Astrocyte of the cerebellum (primary cell): ENCODE measurements around the gene ANP32E.
"Not testable (repeated sequence)": the region's sequence is repeated elsewhere in the genome, so short reads cannot be mapped to it uniquely, and the experiment has no call there.

Experiments
- DNase-seq: peaks from one replicate; pipeline ENCODE4 v3.0.0-alpha.2; 2011; ENCODE audit warnings: low read depth
- H3K4me3 ChIP-seq: 2 replicates; pipeline ENCODE4 v1.5.1; 2011; ENCODE audit warnings: mild to moderate bottlenecking, low read depth, low read length, moderate library complexity
- CTCF ChIP-seq: IDR thresholded peaks from 2 replicates; pipeline ENCODE4 v1.5.1; 2012; ENCODE audit warnings: low read length, low read depth, moderate library complexity, mild to moderate bottlenecking; ENCODE audit errors: missing control alignments
- in situ Hi-C: cut with HindIII; loops from 2 replicates; pipeline ENCODE4 v1.10.0; 2017; ENCODE audit warnings: low sequenced_read_pairs

Gene ANP32E

GRCh38 chr1:150236614-150237100 lies 745 bp upstream of the ANP32E start:
- no peak for TF ChIP-seq CTCF

GRCh38 chr1:150235294-150235851 lies 539 bp downstream of the ANP32E start:
- no peak for TF ChIP-seq CTCF
- in situ Hi-C loops: no loop called here
- peak overlapping the region; percentile 61 for H3K4me3 ChIP-seq
- no peak for DNase-seq

More at GRCh38 chr1:150236614-150237100, 745 bp upstream of the ANP32E start:
- no peak for DNase-seq
- in situ Hi-C loops: no loop called here
- H3K4me3 ChIP-seq: peak overlapping the region; percentile 61

- peak overlapping the region; percentile 61 for H3K4me3 ChIP-seq
- DNase-seq: no peak
- TF ChIP-seq CTCF: no peak
- in situ Hi-C loops: no loop called here
Observed at GRCh38 chr1:150234566-150235293, 1.2 kb downstream of the ANP32E start.

GRCh38 chr1:150234309-150234565 lies 1.7 kb downstream of the ANP32E start:
- no peak for DNase-seq
- H3K4me3 ChIP-seq: peak overlapping the region; percentile 61
- TF ChIP-seq CTCF: no peak
- in situ Hi-C loops: no loop called here

GRCh38 chr1:150233359-150234308 lies 2.3 kb downstream of the ANP32E start:
- DNase-seq: no peak
- in situ Hi-C loops: no loop called here
- no peak for TF ChIP-seq CTCF
- peak overlapping the region; percentile 61 for H3K4me3 ChIP-seq

GRCh38 chr1:150232921-150233320 lies 3.0 kb downstream of the ANP32E start:
- in situ Hi-C loops, H3K4me3 ChIP-seq, DNase-seq: not testable (repeated sequence)

GRCh38 chr1:150228246-150228645 lies 7.7 kb downstream of the ANP32E start:
- in situ Hi-C loops, DNase-seq, H3K4me3 ChIP-seq: not testable (repeated sequence)
